H1 (cell line): ENCODE results near the gene ACADM. TPM values are rescaled to one million over a fixed set of nuclear protein-coding genes. Genes with fewer than 3 reads are reported as not detected.

Source experiments
- GABPA ChIP-seq: IDR thresholded peaks from 2 replicates; pipeline ENCODE4 v1.6.1; 2011; ENCODE audit warnings: mild to moderate bottlenecking, low read length, moderate library complexity, borderline replicate concordance; ENCODE audit not compliant: insufficient read depth
- GTF2F1 ChIP-seq: IDR thresholded peaks from 2 replicates; pipeline ENCODE4 v1.6.1; 2012; ENCODE audit warnings: low read depth, low read length, improper control_type of control experiment, borderline replicate concordance
- MAFK ChIP-seq: IDR thresholded peaks from 2 replicates; pipeline ENCODE4 v1.6.1; 2012; ENCODE audit warnings: low read depth, mild to moderate bottlenecking, improper control_type of control experiment, low read length
- POLR2AphosphoS5 ChIP-seq: IDR thresholded peaks from 2 replicates; pipeline ENCODE4 v1.6.1; 2011; ENCODE audit warnings: low read depth, low read length
- SAP30 ChIP-seq: fragments of 300-600 bp; sonication (generic); IDR thresholded peaks from 2 replicates; pipeline ENCODE4 v1.7.1; 2012; ENCODE audit warnings: low read length, moderate library complexity, mild to moderate bottlenecking, inconsistent platforms; ENCODE audit not compliant: insufficient read depth, insufficient replicate concordance
- SUZ12 ChIP-seq: fragments of 200-600 bp; sonication (generic); IDR thresholded peaks from 2 replicates; pipeline ENCODE4 v1.6.1; 2012; ENCODE audit warnings: mild to moderate bottlenecking, inconsistent platforms, low read length, moderate library complexity, mixed read lengths
- TBP ChIP-seq: IDR thresholded peaks from 2 replicates; pipeline ENCODE4 v1.6.1; 2011; ENCODE audit warnings: low read depth, low read length, improper control_type of control experiment
- polyA plus RNA-seq, 7 experiments: library from polyadenylated mRNA; depleted of rRNA in 3 of 7; stranded (reverse) in 5 of 7; unstranded in 2 of 7; fragments of >200 nt in 5 of 7; fragments of 200-250 nt in 2 of 7; gene quantifications; 1 replicate in 5 of 7; 2 replicates in 1 of 7; 4 replicates in 1 of 7; pipeline versions ENCODE4 v1.2.1 to v1.2.3, GENCODE V29; 2011 to 2013; ENCODE audit warnings: missing spikeins in 2 of 7, mixed read lengths in 2 of 7
- total RNA-seq: library from RNA; stranded (reverse); fragmentation: NEBNext Ultra II Directional; extraction: Animal tissue kit (Norgen Biotek cat#: 25700); gene quantifications from 2 replicates; pipeline ENCODE4 v1.2.1, GENCODE V29; 2021
- TF ChIP-seq, protein P1 (sequence below): IDR thresholded peaks from 2 replicates; pipeline ENCODE4 v1.6.1; 2012; ENCODE audit warnings: low read length, inconsistent platforms

Gene ACADM
- total and polyA plus RNA-seq, 2 of the 8 experiments (the other 6 are each of a cell fraction or from before 2014, with no cell fraction given): 14.3 to 40.0 TPM

DNA sequence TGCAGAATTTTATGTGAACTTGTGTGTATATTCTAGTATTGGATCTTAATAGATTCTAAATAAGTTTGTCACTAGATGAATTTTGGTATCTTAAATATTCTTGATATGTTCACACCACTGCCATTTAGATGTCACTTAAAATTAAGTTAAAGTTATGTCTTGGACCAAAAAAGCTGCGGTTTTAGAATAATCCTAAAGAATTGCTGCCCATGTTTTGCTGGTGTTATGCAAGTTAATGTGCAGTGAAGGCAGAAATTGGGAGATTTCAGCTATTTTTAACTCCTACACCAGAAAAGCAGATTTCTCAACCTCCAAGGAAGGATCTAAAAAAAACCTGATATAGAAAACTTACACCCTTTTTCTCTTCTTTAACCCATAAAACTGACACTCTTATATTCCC lies 757 bp downstream of the ACADM start (continued):
- TF ChIP-seq GTF2F1 (no peak), MAFK (no peak), SUZ12 (no peak), POLR2AphosphoS5 (no peak), TBP (no peak), GABPA (no peak), SAP30 (no peak)
- TF ChIP-seq, protein P1, sequence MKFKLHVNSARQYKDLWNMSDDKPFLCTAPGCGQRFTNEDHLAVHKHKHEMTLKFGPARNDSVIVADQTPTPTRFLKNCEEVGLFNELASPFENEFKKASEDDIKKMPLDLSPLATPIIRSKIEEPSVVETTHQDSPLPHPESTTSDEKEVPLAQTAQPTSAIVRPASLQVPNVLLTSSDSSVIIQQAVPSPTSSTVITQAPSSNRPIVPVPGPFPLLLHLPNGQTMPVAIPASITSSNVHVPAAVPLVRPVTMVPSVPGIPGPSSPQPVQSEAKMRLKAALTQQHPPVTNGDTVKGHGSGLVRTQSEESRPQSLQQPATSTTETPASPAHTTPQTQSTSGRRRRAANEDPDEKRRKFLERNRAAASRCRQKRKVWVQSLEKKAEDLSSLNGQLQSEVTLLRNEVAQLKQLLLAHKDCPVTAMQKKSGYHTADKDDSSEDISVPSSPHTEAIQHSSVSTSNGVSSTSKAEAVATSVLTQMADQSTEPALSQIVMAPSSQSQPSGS: no peak
- TF ChIP-seq, all 59 proteins: peak for 0
